ENCODE results near the gene SLC6A13.
"Not testable (repeated sequence)": the region's sequence is repeated elsewhere in the genome, so short reads cannot be mapped to it uniquely, and the experiment has no call there.

Gene SLC6A13

DNA sequence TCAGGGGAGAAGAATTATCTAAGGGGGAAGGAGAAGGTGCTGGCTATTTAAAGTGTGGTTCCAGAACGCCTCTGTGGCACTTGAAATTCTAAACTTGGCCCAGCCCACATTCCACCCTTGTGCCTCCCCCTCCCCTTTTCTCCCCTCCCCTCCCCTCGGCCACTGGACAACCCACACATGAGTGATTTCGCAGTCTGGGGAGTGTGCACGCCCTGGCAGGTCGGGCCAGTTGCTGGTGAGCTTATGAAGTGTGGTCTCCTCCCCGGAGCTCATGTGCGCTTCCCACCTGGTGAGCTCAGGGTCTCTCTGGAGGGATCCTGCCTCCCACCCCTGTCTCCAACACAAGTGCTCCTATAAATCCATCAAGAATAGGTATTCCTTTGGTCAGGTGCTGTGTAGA is at the start of gene SLC6A13:
Gene SLC6A13 (minus strand): TSS at position 20 of the 400 bp plus-strand sequence. CDS start 2,784 bp downstream, outside the sequence.
- no peak for DNase-seq

DNA sequence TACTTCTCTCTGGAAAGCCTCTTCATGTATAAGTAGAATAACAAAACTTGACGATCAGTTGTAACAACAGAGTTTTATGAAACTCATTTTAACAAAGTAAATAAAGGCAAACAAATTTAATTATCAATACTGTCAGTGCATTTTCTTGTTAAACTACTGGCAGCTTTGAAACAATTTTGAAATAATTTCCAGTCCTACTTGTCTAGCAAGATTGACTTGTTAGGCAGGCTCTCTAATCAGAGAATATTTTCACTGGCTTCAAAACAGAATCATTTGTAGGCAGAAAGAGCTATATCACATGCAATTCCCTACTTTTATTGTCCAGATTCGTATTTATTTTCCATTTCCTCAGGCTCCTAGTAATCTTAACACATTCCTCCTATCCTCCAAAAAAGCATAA is 45.9 kb upstream of the SLC6A13 start:
- DNase-seq, result no peak

DNA sequence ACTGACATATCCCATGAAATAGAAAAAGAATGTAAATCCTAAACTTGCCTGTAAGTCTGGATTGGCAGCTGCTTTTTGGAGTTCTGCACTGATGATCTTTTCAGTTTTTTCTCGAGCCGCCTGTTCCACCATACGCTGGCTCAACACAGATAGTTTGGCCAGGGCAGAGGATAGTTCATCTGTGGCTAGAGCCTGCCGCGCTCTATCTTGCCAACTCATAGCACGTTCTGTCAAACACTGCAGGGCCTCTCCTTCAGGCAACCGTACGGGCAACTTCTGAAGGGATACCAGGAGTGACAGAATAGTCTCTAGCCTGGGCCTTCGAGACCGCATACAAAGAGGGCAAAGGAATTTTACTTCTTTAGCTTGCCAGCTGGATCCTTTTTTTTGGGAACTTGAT is 44.8 kb upstream of the SLC6A13 start:
- no peak for DNase-seq

DNA sequence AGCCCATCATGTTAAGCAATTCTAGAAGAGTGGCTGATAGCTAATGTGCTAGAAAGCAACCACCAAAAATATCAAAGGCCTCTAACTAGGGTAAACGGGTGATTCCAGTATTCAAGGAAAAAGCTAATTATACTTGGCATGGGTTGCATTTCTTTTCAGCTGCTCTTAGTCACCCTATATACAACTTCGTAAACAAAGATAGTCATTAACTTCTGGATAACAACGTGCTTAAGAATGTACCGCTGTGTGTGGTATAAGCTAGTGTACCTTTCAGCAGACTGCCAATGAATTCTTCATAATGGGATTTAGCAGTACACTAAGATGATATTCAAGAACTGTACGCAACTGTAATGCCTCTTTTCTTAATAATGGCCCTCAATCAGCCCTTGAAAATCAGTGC is 42.2 kb upstream of the SLC6A13 start:
- DNase-seq, result no peak

DNA sequence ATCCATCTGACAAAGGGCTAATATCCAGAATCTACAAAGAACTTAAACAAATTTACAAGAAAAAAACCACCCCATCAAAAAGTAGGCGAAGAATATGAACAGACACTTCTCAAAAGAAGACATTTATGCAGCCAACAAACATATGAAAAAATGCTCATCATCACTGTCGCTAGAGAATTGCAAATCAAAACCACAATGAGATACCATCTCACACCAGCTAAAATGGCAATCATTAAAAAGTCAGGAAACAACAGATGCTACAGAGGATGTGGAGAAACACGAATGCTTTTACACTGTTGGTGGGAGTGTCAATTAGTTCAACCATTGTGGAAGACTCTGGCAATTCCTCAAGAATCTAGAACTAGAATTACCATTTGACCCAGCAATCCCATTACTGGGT is 40.1 kb upstream of the SLC6A13 start:
- not testable (repeated sequence) for DNase-seq

DNA sequence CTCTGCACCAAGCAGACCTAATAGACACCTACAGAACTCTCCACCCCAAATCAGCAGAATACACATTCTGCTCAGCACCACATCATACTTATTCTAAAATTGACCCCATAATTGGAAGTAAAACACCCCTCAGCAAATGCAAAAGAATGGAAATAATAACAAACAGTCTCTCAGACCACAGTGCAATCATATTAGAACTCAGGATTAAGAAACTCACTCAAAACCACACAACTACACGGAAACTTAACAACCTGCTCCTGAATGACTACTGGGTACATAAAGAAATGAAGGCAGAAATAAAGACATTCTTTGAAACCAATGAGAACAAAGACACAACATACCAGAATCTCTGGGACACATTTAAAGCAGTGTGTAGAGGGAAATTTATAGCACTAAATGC is 37.5 kb upstream of the SLC6A13 start:
- DNase-seq, result not testable (repeated sequence)

DNA sequence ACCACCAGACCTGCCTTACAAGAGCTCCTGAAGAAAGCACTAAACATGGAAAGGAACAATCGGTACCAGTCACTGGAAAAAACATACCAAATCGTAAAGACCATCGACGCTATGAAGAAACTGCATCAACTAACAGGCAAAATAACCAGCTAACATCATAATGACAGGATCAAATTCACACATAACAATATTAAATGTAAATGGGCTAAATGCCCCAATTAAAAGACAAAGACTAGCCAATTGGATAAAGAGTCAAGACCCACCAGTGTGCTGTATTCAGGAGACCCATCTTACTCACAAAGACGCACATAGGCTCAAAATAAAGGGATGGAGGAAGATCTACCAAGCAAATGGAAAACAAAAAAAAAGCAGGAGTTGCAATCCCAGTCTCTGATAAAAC is 36.9 kb upstream of the SLC6A13 start:
- not testable (repeated sequence) for DNase-seq

DNA sequence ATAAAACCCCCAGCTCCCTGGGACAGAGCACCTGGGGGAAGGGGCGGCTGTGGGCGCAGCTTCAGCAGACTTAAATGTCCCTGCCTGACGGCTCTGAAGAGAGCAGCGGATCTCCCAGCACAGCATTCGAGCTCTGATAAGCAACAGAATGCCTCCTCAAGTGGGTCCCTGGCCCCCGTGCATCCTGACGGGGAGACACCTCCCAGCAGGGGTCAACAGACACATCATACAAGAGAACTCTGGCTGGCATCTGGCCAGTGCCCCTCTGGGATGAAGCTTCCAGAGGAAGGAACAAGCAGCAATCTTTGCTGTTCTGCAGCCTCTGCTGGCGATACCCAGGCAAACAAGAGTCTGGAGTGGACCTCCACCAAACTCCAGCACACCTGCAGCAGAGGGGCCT is 35.4 kb upstream of the SLC6A13 start:
- DNase-seq, result not testable (repeated sequence)

DNA sequence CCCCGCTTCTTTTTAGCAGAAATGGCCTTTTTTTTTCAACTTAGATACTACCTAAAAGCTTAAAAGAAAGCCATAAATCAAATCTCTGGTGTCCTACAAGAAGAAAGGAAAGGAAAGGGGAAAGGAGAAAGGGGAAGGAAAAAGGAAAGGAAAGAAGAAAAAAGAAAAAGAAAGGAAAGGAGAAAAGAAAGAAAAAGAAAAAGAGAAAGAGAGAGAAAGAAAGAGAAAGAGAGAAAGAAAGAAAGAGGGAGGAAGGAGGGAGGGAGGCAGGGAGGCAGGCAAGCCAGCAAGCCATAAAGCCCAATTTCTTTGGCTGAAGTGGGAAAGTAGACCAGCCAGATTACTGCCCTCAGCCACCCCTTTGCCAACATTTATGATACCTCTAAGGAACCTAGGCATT is 32.5 kb upstream of the SLC6A13 start:
- DNase-seq, result no peak

DNA sequence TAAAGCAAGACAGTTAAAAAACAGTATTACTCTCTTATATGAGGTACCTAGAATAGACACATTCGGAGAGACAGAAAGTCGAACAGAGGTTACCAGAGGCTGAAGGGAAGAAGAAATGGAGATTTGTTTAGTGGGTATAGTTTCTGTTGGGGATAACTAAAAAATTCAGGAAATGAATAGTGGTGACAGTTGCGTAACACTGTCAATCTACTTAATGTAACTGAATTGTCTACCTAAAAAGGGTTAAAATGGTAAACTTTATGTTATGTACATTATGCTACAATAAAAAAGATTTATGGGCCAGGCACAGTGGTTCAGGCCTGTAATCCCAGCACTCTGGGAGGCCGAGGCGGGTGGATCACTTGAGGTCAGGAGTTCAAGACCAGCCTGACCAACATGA is 30.6 kb upstream of the SLC6A13 start:
- DNase-seq, result no peak

DNA sequence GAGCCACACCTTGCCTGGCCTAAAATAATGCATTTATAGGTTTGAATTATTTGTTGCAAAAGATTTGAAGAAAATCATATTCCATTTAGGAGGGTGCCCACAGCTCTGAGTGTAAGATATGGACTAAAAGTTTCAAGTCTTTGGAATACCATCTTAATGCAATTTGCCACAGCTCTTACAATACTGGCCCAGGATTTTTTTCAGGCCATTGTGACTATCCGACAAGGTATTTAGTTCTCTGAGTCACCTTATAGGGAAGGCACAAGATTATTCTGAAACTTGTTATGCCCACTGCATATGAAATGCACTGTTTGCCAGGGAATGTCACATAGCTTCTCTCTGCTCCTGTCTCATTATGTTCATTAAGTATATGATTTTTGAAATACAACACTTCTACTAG is 29.6 kb upstream of the SLC6A13 start:
- no peak for DNase-seq

DNA sequence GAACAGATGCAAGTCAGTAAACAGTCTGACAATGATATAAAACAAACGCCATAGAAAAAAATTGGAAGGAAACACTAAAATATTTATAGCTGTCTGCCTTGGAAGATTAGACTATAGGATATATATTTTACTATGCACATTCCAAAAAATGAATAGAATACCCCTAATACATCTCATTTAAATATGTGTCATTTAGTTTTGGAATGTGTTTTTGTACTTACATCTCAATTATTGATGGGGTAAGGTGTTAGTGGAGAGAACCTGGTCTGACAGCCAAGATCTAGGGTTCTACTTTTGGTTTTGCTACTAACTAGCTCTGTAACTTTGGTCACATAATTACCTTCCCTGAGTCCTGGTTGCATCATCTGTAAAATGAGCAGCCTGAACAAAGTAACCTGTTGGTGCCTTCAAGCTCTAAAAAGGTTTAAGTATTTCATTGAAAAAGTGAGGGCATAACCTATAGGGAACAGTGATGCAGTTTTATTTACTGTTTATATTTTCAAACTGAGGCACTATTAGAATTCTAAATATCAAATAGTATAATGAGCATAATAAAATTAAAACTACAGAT is 28.6 kb upstream of the SLC6A13 start:
- no peak for DNase-seq

DNA sequence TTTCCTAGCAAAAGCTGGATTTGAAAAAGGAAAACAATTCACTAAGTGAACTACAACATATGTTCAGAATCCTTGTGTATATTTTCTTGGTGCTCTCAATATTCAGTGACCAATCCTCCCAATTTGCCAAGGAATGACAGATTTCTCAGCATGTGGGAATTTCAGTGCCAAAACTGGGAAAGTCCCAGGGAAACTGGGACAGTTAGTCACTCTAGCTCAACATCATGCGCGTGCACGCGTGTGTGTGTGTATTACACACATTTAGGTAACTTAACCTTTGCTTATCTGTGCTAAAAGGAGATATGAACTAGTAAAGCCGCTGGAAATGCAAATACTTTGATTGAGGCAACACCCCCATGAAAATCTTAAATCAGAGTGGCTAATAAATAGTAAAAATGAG is 26.1 kb upstream of the SLC6A13 start:
- DNase-seq, result no peak

DNA sequence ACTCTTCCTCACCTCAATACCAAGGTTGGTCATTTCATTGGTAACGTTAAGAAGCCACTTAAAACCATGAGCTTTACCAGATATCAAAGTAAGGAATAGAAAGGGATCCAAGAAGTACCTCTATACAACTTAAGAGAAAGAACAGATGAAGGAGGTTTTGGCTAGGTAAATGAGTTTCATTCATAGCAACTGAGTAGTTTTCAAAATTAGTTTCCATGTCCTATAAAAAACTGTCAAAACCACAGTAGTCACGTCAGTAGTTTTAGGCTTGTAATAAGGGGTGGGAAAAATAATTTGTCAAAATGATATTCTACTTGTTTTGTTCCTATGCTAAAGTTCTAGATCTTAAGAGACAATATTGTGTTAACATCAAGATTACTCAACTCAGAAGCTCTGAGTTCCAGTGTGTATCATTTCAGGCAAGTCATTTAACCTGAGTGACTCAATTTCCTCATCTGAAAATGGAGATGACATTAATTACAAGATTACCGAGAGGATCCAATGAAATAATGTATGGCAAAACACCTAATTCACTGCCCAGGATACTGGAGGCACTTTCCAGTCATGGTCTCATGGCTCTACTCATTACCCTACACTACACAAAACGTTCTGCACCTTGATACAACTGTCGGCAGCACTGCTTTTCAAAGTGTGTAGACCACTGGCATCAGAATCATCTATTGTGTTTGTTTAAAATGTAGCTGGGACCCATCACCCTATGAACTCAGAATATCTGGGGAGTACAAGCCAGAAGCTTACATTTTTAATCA is 24.1 kb upstream of the SLC6A13 start:
- DNase-seq, result no peak

DNA sequence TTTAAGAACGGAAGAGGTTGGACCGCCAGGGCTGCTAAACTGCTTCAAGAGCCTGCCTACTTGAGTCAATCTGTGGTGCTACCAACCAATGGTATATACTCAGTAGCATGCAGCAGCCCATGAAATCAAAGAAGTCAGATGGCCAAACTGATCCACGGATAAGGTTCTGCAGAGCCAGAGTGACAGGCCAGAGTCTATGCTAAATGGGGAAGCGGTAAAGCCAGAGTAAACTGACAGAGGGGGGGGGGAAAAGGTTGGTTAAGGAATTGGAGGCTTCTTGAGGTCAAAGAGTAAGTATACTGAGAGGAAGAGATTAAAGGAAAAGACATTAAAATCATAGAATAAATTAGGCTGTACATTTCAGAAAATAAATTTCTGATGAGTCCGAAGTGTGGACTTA is 15.4 kb upstream of the SLC6A13 start:
- no peak for DNase-seq

DNA sequence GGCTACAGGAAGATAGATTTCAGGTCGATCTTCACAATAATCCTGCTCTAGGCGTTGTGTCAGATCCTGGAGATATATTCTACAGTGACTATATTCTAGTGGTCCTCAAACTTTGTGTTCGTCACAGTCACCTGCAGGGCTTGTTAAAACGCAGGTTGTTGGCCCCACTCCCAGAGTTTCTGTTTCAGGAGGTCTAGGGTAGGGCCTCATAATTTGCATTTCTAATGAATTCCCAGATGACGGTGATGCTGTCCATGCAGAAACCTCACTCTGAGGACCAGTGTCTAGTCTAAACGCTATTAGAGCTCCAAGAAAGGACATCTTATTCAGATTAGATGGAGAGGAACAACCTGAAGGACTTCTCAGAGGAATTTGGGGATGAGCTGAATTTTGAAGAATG is 13.2 kb upstream of the SLC6A13 start:
- no peak for DNase-seq

DNA sequence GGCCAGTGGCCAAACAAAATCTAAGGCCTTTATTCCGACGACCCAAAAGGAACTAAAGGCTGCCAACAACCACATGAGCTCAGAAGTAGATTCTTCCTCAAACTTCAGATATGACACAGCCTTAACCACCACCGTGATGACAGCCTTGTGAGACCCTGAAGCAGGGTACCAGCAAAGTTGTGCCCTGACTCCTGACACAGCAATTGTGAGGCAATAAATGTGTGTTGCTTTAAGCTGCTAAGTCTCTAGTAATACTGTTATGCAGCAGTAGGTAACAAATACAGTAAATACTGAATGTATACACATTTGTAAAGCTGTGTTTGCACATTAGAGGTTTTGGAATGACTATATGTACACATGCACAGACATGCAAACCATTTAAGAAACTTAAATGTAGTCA is 10.7 kb upstream of the SLC6A13 start:
- DNase-seq, result no peak

DNA sequence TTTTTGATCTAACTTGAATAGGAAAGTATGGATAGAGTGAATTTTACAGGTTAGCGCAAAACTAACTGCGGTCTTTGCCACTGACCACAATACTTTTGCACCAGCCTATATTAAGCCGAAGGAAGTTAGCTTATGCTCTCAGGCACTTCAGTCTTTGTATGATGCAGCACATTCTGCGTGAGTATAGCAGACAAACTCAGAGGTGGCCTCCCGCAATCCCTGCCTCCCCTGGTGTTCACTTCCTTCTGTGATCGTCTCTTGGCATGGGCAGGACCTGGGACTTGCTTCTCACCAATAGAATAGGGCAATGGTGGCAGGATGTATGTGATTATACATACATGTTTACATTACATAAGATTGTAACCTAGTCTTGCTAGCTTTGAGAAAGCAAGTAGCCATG is 10.3 kb upstream of the SLC6A13 start:
- DNase-seq, result no peak

DNA sequence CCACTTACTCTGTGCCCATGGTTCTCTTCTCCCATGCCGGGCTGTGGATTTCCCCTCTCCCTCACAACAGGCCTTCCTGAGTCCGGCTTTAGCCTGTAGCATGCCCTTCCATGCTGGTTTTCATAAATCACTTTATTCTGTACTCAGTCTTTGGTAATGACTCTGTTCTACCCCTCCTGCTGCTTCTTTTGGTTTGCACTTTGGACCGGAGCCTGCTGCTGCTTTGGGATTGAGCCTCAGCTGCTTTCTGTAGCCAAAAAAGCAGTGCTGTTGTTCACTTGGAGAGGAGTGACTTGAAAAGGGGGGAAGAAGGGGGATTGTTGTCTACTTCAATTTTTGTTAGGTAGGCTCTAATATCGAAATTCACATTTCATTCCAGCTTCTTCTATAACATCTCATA is 8.5 kb upstream of the SLC6A13 start:
- DNase-seq, result no peak

DNA sequence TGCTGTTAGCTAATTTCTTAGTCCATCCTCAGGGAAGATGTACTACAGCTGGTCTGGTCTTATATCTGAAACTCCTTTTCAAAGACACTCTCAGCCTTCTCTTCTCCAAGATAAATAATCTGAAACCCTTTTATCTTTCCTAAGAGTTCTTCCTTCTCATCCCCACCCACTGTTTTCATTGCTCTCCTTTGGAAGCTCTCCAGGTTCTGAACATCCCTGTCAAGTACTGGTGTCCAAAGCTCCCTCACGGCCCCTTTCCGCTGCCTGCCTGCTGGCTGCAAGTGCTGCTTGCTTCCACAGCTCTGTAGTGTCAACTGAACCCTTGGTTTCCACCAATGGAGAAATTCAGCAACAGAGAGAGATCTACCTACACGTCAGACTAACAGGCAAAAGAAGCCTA is 6.6 kb upstream of the SLC6A13 start:
- no peak for DNase-seq

DNA sequence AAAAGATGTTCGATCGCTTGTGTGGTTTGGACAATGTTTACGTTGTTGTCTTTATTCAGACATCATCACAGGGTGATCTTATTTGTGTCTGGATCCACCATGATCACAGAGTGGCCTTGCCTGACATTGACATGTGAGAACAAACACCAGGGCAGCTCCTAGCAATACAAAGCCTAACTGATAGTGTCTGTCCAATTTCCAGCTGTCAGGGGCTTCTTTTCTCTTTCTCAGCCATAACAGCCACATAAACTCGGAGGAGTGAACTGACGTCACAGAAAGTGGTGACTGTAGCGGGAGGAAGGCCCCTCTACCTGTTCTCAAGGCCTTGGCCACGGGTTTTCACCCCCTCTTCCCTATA is 5.8 kb upstream of the SLC6A13 start:
- DNase-seq, result no peak

DNA sequence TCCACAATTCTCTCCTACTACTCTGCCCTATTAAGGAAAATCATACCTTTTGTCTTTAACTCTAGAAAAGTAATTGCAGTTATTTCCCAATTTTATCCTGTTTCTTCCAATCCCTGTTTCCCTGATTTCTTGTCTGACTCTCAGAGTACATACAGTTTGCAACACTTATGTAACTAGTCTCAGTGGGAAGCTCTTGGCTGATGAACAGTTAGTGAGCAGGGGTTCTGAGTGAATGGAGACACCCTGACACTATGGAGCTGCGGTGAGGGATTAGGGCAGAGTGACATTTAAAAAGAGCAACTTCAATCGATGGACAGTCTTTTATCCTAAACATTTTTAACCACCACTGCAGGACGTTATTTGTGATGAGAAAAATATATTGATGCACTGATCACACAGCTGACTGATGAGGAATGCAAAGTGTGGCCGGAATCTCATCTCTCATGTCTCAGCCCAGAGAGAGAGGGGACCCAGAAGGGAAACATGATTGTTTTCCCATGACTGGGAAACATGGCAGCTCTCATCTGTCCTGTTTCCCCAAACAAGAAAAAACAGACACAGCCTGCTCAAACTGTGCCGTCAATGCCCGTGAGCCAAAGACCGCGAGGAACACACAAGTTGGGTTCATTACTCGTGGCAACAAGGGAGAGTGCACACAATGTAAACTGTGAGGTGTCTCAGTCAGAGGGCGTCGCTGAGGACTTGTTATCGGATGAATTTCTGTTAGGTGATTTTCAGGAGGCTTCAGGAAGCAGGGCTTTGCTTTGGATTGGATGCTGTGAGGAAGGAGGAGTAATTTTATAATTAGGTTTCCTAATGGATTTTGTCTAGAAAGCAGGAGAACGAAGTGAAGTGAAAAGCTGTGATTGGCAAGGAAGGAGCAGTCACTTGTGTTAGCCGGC is 5.2 kb upstream of the SLC6A13 start:
- no peak for DNase-seq

DNA sequence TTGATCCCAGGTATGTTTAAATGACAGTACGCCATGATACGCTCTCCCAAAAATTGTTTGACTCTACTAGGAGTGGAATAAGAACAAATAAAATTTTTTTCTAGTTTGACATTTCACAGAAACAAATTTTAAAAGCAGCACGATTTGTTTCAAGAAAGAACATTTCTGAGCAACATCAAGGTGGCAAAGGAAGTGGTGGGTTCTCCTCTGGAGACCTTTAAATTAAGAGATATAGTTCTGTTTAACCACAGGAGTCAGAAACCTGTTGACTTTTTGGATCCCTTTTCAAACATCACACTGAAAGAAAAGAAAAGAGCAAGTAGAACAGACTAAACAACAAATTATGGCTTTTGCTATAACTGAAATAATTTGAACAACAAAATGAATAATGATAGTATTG is 2.5 kb upstream of the SLC6A13 start:
- no peak for DNase-seq

DNA sequence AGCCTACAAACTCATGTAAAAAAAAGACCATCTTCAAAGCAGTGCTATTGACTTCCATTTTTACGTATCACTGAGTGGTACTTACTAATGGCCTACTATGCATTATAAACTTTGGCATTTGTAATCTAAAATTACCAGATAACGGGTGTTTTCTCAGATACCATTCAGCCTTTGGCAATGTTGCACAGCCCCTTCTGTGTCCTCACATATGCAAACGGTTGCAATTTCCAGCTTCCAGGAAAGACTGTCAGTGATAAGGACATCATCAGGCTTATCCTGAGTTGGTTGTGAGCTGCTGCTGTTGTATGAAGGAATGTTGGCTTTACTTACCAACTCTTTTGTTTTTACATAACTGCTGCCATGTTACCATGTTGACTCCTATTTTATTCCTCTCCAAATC is 1.6 kb upstream of the SLC6A13 start:
- DNase-seq, result no peak
